ENCODE results near the gene UNC13B.
"Not testable (repeated sequence)": the region's sequence is repeated elsewhere in the genome, so short reads cannot be mapped to it uniquely, and the experiment has no call there.

The UNC13B gene

DNA sequence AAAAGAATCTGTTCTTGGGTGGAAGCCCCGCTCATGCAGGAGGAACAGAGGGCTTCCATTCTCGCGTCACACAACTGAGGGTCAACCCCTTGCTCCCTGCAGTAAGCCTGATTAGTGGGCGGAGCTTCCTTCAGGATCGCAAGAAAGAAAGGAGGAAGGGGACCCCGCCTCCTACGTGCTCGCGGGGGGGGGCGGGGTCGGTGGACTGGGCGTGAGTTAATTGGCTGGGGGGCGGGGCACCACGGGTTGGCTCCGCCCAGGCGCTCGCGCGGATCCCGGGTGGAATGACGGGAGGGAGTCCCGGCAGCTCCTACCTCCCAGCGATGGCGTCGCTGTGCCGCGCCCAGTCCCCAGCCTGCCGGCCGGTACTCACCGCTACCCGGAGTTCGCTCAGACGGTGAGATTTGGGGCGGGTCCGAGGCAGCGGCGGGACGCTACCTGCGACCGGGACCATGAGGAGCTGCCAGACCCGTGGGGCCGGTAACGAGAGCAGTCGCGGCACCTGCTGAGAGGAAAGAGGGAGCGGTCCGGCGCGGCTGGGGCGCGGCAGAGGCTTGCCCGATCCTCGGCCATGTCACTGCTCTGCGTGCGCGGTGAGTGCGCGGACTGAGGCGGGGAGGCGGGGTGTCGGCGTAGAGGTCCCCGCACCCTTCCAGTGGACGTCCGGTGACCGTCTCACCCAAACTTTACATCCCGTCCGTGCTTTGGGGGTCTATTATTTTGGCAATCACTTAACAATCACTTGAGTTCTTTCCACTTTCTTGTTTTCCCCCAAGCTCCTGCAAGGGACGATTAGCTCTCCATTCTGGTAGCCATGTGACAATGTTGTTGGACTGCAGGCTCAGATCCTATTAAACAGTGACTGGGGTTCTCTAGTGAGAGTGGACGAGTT, at the start of gene UNC13B:
Gene UNC13B, plus strand, starts transcription at position 297 of the 892 bp plus-strand sequence. Its CDS starts 275 bp downstream, at position 572.
- DNase-seq, result peak; percentile 92

DNA sequence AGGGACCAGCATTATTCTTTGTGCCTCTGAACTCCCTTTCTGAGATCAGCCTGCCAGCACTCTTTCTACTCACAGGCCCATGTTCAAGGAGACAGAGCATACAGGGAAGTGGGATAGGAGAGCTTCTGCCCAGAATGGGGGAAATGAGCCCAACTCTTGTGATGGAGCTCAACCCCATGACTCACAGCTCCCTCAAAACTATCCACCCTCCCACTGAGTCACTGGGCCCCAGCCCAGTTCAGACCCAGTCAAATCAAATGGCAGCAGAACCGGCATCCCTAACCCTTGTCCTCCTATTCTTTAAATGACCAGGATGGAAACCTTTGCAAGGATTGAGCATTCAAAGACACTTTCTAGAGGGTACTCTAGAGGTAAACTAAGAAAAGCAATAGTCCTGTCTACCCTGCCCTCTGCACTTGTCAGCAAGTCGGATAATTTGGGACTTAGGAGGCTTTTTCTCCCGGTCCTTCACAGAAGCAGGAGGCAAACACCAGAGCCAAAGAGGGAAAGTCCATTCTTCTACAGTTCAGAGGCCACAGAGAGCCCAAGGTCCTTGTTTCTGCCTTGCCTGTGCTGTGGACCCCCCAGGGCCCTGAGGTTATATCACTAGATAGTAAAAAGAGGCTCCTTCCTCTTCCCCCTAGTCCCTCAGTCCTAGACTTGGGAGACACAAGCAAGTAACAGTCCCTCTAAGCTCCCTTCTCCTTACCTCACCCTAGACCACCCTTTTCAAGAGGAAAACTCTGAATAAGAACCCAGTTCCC, 49.4 kb upstream of the UNC13B start:
- peak; percentile 91 for DNase-seq

DNA sequence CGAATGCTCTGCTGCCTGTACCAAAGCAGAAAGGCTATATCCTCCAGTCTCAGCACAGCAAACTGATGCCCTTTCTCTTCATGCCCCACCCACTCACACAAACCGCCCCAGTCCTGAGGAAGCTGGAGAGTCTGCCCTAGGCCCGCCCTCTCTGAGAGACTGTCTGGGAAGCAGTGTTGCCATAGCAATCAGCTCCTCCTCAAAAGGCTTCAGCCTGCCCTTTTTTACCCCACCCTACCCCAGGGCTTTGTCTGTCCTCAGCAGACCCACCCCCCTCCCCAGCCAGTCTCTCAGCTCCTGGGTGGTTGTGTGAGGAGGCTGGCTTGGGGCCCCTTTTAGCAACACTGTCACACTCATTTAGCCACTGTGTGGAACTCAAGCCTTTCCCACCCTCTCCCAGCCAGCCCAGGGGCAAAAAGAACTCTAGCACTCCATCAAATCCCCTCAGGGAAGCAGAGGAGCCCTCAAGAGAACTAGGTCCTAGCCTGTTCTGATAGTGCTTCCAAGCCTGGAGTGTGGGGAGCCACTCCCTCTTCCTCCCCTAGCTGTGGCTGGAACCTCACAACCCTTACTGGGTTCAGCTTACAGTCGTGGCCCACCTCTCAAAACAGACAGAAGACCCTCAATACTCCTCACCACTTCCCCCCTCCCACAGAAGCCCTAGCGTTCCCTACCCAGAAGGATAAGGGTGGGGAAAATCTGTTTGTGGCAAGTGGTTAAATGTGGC, 47.5 kb upstream of the UNC13B start:
- peak; percentile 98 for DNase-seq

DNA sequence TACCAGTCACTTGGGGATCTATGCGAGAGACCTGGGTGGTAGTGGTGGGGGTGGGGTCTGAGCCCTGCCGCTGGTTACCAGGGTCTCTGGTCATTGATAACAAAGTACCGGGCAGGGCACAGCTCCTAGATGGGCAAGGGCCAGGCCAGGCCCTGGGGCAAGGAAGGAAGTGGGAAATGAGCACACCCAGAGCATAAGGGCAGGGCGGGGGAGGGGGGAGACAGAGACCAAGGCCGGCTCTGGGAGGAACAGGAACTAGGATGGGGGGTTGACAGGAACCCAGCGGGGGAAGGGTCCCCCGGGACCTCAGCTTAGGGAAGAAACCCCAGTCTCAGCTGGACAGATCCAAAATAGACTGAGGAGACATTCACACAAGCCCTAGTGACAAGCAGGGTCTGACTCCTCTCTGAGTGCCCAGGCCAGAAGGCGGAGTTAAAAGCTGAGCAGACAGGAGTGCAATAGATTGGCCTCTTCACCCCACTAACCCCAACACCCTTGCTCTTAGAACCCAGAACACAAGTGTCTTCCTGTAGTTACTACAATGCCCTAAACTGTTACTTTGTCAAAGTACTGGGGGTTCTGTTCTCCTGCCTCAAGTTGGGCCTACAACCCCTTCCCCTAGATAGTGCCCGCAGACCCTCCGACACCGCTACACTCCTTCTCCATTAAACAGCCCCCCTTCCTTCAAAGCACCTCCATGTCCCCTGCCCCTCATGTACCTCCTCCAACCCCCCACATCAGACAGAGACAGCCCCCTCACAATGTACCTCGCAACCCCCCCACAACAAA, 46.8 kb upstream of the UNC13B start:
- peak; percentile 85 for DNase-seq

DNA sequence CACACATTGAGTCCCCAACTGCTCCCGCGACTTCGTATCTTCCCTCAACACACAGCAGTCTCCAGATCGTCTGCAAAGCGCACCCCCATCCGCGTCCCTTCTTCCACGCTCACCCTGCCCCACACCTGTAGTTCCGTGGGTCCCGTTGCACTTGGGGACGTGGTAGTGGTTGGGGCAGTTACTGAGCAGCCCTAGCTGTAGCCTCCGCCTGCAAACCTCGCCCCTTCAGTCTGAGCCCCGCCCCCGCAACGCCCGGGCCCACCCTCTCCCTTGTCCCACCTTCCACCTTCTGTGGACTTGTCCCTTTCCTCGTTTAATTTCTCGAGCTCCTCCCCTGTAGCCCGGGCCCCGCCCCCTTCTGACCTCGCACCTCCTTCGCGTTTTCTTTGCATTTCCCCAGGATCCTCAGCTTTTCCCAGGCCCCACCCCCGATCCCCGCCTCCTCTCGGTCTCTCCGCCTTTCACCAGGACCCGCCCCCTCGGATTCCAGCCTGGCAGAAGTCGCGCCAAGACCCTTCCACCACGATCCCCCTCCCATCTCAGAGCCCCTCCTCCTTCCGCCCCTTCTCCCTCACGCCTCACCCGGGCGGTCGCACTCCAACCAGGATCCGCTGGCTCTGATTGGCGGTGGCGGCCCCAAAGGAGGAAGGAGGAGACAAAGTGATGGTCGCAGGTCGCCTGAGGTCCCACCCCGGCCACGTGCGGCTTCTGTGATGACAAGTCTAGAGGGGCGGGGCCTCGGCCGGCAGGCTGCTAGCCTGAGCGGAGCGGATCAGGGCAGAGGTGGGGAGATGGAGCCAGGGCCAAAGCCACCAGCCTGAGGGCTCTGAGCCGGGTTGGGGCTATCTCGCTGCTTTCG, 45.9 kb upstream of the UNC13B start, which contains the start of gene ATOSB:
Gene ATOSB, minus strand, starts transcription at position 183 of the 859 bp plus-strand sequence. CDS start 7,588 bp downstream, outside the sequence.
- peak; percentile 97 for DNase-seq

DNA sequence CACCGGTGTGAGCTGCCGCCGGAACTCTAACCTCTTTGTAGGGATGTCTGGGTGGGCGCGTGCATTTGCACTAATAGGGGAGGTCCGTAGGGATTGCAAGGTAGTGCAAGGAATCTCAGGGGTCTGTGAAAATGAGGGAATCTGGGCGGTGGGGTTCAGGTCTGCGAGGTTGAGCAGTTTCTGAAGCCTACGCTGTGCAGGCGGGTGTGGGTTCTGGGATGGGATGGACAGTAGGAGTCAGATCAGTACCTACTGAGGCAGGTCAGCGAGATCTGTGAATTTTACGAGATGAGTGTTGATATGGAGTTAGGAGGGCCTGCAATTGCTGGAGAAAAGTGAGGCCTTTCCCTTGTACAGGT, 45.3 kb upstream of the UNC13B start:
- no peak for DNase-seq

DNA sequence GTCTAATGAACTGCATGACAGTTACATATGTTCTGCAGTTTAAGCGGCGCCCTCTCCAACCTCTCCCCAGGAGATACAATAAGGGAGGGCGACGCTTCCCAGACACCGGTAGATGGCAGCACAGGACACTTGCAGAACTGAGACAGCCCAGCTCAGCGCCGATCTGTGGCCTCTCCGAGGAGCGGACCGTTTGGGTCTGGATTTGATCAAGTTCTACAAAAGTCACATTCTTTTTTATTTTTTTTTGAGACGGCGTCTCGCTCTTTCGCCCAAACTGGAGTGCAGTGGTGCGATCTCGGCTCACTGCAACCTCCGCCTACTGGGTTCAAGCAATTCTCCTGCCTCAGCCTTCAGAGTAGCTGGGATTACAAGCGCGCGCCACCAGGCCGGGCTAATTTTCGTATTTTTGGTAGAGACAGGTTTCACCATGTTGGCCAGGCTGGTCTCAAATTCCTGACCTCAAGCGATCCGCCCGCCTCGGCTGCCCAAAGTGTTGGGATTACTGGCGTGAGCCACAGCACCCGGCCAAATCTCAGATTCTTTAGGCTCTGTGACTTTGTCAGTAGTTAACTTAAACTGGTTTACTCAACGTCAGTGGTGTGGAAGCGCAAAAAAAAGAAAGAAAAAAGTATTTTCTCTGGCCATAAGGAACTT, 44.8 kb upstream of the UNC13B start:
- peak; percentile 93 for DNase-seq

DNA sequence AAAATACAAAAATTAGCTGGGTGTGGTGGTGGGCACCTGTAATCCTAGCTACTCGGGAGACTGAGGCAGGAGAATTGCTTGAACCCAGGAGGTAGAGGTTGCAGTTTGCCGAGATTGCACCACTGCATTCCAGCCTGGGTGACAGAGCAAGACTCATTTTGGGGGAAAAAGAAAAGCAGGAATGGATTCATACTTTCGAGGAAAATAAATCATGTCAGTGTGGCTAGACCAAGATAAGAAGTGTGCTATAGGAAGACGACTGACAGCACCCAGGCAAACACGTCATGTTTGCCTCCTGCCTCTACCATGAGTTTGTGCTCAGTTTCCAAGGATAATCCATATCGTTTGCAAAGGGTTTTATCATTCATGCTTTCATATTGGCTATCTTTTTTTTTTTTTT, 26.9 kb upstream of the UNC13B start:
- DNase-seq, result no peak

DNA sequence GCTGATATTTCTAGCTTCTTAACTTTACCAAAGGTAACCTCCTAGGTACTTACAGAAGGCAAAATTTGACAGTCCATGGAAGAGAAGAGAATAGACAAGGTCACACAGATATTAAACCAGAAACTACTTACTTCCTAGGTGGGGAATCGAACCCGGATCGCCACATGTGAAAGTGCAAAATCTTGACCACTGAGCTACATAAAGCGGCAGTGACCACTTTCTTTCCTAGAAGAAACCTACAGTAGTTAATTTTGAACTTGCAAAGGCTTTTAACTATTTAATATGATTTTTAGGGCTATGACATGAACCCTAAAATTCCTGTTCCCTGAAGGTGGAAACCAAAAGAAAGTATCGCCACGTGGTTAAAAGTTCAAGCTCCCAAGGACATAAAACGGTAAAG, 25.8 kb upstream of the UNC13B start:
- no peak for DNase-seq

DNA sequence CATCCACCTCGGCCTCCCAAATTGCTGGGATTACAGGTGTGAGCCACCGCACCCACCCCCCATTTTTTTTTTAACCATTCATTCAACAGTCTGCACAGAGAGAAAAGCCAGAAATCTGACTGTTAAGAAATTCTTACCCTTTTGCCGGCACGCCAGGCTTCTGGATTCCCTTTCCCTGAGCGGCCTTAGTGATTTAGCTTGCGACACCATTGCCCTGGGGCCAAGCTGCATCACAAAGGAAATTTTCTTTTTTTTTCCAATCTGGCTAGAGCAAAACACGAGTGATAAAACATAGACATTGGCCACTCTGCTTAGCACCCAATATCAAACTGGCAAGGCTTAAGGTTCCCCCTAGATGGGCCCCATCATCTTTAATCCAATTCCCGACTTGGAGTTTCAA, 24.9 kb upstream of the UNC13B start:
- no peak for DNase-seq

DNA sequence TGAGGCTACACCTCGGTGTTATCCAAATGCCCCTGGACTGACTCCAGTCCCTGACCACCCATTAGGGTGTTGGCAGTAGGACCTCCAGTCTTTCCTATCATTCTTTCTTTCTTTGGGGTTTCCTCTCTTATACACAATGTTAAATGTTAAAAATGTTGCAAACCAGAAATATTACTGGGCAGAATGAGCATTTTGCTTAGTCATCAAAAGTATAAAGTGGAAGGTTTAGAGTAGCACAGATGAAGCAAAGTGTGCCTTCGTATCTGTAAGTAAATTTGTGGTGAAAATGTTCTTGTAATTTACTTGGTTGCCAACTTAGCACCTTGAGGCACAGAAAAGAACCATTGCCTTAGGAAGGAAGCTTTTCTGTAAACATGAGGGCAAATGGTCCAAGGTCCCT, 21.7 kb upstream of the UNC13B start:
- no peak for DNase-seq

DNA sequence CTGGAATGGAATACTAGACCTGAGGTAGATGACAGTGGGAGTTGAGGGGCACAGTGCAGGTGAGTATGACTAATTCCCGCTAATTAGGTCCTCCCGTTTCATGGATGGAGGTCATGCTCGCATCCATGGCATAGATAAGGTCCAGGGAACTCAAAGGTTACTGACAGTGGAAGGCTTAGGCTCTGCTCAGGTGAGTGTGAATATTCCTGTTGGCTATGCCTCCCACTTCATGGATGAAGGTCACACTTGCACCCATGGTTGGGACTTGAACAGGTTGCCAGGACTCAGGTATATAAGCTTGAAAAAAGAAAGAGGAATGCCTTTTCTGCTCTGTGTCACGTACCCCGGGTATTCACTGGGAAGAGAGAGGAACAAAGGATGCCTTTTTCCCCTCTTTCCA, 19.8 kb upstream of the UNC13B start:
- DNase-seq, result no peak

DNA sequence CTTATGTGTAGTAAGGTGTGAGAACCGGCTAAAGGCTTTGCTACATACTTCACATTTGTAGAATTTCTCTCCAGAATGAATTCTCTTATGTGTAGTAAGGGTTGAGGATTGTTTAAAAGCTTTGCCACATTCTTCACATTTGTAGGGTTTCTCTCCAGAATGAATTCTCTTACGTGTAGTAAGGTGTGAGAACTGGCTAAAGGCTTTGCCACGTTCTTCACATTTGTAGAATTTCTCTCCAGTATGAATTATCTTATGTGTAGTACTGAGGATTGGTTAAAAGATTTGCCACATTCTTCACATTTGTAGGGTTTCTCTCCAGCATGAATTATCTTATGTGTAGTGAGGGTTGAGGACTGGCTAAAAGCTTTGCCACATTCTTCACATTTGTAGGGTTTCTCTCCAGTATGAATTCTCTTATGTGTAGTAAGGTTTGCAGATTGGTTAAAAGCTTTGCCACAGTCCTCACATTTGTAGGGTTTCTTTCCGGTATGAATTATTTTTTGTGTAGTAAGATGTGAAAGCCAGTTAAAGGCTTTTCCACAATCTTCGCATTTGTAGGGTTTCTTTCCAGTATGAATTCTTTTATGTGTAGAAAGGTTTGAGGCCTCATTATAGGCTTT, 13.8 kb upstream of the UNC13B start:
- not testable (repeated sequence) for DNase-seq

DNA sequence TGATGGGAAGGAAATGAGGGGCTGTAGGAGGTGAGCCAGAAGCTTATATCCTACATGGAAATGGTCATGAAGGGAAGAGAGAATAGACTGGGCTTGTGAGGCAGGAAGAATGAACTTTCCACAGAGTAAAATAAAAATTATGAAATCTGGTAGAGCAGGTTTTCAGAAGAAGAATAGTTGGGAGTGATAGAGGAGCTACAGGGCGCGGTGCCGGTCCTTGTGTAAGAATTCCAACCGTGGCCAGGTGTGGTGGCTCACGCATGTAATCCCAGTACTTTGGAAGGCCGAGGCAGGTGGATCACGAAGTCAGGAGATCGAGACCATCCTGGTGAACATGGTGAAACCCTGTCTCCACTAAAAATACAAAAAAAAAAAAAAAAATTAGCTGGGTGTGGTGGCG, 8.9 kb upstream of the UNC13B start:
- no peak for DNase-seq

DNA sequence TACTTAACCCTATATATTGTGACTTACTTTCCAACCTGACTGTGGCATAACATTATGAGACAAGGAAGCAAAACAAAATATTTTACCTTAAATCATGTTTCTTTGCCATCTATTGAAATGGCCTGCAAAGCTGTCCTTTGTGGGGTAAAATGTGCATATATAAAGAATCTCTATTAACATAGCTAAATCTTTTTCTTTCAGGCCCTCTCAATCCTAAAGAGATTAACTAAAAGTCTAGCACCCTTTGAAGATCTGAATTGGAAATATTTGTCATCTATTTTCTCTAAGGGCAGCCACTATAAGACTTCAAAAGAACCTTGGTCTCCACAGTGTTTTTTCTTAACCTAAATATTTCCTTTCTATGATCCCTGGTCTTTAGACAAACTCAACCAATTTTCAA, 5.0 kb upstream of the UNC13B start:
- no peak for DNase-seq

DNA sequence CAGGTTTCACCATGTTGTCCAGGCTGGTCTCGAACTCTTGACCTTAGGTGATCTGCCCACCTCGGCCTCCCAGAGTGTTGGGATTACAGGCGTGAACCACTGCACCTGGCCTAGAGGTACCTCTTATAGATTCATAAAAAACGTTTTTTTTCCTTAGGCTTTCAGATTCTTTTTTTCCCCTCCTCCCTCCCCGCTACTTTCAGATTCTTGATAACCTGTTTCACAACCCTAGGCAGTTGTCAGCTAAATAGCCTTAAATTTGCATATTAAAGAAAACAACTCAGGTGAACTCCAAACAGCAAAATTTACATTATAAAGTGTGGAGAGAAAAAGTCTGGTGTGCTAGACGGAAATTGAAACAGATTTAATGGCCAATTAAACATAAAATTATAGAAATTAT, 4.0 kb upstream of the UNC13B start:
- not testable (repeated sequence) for DNase-seq

DNA sequence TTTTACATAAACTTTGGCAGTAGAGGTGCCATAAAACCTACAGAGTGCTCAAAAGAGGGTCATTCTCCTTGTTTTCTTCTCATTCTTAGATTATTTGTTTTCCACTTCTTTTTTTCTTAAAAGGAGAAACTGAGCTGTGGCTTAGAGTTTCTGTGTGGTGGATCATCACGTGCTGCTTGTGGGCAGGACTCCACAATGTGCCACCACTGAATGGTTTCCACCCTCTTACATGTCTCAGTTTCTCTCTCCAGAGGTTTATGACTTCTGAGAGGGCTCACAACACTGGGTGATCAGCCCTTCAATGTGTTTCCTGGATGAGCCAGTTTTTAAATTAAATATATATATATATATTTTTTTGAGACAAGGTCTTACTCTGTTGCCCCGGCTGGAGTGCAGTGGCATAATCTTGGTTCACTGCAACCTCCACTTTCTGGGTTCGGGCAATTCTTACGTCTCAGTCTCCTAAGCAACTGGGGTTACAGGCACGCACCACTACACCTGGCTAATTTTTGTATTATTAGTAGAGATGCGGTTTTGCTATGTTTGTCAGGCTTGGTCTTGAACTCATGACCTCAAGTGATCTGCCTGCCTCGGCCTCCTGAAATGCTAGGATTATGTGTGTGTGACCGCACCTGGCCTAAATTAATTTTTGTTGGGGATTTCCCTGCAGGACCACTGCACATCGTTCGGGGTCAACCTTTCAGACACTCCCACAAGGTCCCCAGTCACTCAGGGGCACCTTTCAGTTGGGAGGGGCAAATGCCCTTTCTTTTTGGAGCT, 3.1 kb upstream of the UNC13B start:
- no peak for DNase-seq

DNA sequence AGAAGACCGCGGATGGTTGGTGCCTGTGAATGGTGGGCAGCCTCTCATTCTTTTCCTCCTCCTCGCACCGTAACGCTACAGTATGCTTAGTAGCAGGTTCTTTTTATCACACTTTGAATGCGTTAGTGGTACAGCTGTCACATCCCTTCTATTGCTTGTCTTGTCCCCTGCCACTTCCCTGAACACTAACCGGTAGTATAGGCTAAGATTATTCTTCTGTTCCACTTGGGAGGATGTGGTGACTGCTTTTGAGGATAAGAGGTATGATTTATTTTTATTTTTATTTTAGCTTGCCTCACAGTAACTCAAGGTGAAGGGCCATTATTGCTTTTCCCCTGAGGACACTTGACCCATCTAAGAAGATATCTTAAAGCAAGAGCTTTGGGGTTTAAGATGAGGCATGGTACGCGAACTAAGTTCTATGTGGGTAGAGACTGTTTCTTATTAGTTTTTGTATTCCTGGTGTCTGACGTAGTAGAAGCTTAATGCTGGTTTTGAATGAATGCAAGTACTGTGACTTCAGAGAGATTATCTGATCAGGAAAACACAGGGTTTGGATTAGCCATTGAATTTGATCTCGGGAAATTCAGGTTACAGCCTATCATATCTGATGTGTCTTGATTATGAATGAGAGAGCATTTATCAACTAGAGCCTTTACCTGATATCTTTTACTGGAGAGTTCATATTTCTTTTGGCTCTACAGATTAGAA, 951 bp downstream of the UNC13B start:
- DNase-seq, result peak; percentile 11

DNA sequence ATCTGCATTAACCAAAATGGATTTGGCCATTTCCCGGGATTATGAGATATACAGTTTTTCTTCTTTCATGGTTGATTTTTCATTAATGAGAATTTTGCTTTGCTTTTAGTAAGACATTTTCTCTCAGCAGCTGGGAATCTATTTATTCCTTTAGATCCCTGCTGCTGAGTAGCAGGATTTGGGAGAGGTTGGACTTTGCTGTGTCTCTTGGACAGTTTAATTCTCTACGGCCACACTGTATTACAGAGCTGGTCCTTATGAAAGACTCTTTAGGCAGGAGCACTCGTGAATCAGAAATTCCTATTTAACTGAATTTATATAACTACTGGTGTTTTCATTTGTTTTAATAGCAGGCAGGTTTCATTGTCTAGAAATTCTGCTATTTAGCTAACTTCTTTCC, 1.6 kb downstream of the UNC13B start:
- no peak for DNase-seq

All from inflammatory macrophage treated with lipopolysaccharide for 4 hours (primary cell).